Gastroesophageal sphincter (tissue), 4 donors: ENCODE results near the gene KRTAP20-2. TPM values are rescaled to one million over a fixed set of nuclear protein-coding genes. Genes with fewer than 3 reads are reported as not detected.

Experiments
- ATAC-seq: fragments of 150-250 bp; one replicate; pipeline ENCODE4 v1.9.1; 2016; ENCODE audit warnings: mild to moderate bottlenecking, moderate library complexity
- H3K27ac ChIP-seq, 4 donors: fragments of 200-600 bp; sonication (generic) in 3 of 4; 1 replicate in 3 of 4; 2 replicates in 1 of 4; pipeline ENCODE4 v1.5.1; 2016 to 2019
- H3K27me3 ChIP-seq: fragments of 200-600 bp; sonication (generic); one replicate; pipeline ENCODE4 v1.5.1; 2019
- H3K36me3 ChIP-seq, 2 donors: fragments of 200-600 bp; sonication (generic); one replicate each; pipeline ENCODE4 v1.5.1; 2019; ENCODE audit warnings: control low read depth in 1 of 2
- H3K4me1 ChIP-seq, 3 donors: fragments of 200-600 bp; sonication (generic); 1 replicate in 2 of 3; 2 replicates in 1 of 3; pipeline ENCODE4 v1.5.1; 2016 to 2019; ENCODE audit warnings: control low read depth in 2 of 3
- H3K4me3 ChIP-seq, 2 donors: fragments of 200-600 bp; sonication (generic); one replicate each; pipeline ENCODE4 v1.5.1; 2019; ENCODE audit warnings: mild to moderate bottlenecking in 1 of 2, moderate library complexity in 1 of 2
- H3K9me3 ChIP-seq, 3 donors: fragments of 200-600 bp; sonication (generic); one replicate each; pipeline ENCODE4 v1.5.1; 2017 to 2019; ENCODE audit warnings: control low read depth in 2 of 3
- EP300 ChIP-seq: sonication (generic); formaldehyde crosslinking; IDR thresholded peaks from one replicate; pipeline ENCODE4 v1.6.1; 2017; ENCODE audit warnings: antibody characterized with exemption, mild to moderate bottlenecking
- POLR2A ChIP-seq, 2 donors: fragments of 450-650 bp; IDR thresholded peaks; one replicate each; pipeline ENCODE4 v1.6.1; 2017; ENCODE audit warnings: antibody characterized with exemption in 2 of 2, mild to moderate bottlenecking in 2 of 2, moderate library complexity in 1 of 2
- POLR2AphosphoS5 ChIP-seq: sonication (generic); formaldehyde crosslinking; IDR thresholded peaks from one replicate; pipeline ENCODE4 v1.6.1; 2017; ENCODE audit warnings: antibody characterized with exemption
- WGBS, 2 donors: methylation state at CpG; one replicate each; pipeline ENCODE4 v1.1.5; 2018; ENCODE audit warnings: low coverage in 1 of 2; 5-methylcytosine and 5-hydroxymethylcytosine counted together
- total RNA-seq, 4 donors: library from RNA; depleted of rRNA; stranded (reverse); fragments of >200 nt; gene quantifications; one replicate each; pipeline ENCODE4 v1.1.0, GENCODE V29; 2016
- TF ChIP-seq, protein P1 (sequence below), 4 experiments: fragments of 200-600 bp in 2 of 4; fragments of 450-650 bp in 2 of 4; sonication (generic) in 1 of 4; IDR thresholded peaks; one replicate each; pipeline ENCODE4 v1.5.1; 2017 to 2019; ENCODE audit warnings: antibody characterized with exemption in 4 of 4, mild to moderate bottlenecking in 2 of 4, moderate library complexity in 2 of 4

The KRTAP20-2 gene
- total RNA-seq, 4 donors from 2014 or later = not detected

DNA sequence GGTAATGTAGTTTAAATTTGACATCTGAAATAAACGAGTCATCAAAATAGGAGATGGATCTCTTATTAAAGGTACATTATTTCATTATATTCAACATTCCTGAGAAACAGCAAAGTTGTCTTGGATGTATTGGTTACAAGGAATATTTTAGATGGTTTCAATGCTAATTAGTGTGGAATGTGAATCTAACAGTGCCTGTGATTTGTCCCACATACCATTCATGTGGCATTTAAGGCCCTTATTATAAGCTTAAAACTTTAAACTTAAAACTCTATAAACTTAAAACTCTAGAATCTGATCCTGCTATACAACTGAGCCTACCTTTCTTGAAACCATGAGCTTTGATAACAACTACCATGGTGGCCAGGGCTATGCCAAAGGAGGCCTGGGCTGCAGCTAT lies 34.2 kb upstream of the KRTAP20-2 start, which contains the start of gene KRTAP22-1:
Gene KRTAP22-1 (plus strand): TSS at position 301 of the 400 bp plus-strand sequence.
- WGBS, 2 donors = 50 to 67% methylated on average over 1 of the region's 1 CpG
- Histone ChIP-seq H3K4me3 (no peak within 1 kb of the TSS), H3K4me1 (no peaks in the 10 kb centered on the region), H3K27ac (no peak within 1 kb of the TSS), H3K9me3 (no peaks in the 10 kb centered on the region), H3K27me3 (no peaks in the 10 kb centered on the region), H3K36me3 (no peaks in the 10 kb centered on the region)
- ATAC-seq = no peak
- TF ChIP-seq POLR2A (IDR thresholded peaks at IDR 0.05) (no peak), EP300 (no peak), POLR2AphosphoS5 (no peak)
- TF ChIP-seq, protein P1, sequence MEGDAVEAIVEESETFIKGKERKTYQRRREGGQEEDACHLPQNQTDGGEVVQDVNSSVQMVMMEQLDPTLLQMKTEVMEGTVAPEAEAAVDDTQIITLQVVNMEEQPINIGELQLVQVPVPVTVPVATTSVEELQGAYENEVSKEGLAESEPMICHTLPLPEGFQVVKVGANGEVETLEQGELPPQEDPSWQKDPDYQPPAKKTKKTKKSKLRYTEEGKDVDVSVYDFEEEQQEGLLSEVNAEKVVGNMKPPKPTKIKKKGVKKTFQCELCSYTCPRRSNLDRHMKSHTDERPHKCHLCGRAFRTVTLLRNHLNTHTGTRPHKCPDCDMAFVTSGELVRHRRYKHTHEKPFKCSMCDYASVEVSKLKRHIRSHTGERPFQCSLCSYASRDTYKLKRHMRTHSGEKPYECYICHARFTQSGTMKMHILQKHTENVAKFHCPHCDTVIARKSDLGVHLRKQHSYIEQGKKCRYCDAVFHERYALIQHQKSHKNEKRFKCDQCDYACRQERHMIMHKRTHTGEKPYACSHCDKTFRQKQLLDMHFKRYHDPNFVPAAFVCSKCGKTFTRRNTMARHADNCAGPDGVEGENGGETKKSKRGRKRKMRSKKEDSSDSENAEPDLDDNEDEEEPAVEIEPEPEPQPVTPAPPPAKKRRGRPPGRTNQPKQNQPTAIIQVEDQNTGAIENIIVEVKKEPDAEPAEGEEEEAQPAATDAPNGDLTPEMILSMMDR (IDR thresholded peaks at IDR 0.05) = no peak

- WGBS, 2 donors = no CpG with 5 or more reads among the region's 2 CpGs
- ATAC-seq = no peak
- no peak overlapping the region for H3K4me3 ChIP-seq
Observed at GRCh38 chr21:30605968-30606367, 29.0 kb upstream of the KRTAP20-2 start.

DNA sequence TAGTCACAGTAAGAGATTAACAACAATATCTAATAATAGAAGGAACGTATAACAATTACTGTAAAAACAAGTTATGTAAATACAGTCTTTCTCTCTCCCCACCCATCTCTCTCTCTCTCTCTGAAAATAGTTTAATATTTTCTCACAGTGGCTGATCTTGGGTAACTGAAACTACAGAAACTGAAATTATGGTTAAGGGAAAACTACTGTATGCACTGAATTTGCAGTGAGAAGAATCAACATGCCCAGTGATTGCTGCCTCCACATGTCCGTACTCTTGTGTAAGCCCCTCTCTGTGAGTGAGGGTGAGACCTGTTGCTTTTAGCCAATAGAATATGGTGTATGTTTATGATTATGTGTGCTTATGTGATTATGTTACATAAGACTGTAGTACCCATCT lies 22.9 kb upstream of the KRTAP20-2 start:
- no peaks in the 10 kb centered on the region for H3K27me3 ChIP-seq
- ATAC-seq = no peak
- no peak overlapping the region for H3K27ac ChIP-seq
- H3K4me1 ChIP-seq = no peaks in the 10 kb centered on the region
- no peak overlapping the region for H3K4me3 ChIP-seq
- TF ChIP-seq EP300 (no peak), POLR2AphosphoS5 (no peak), POLR2A (IDR thresholded peaks at IDR 0.05) (no peak)
- TF ChIP-seq, protein P1 (IDR thresholded peaks at IDR 0.05) = no peak
- no peaks in the 10 kb centered on the region for H3K36me3 ChIP-seq
- WGBS, 2 donors = 66 to 71% methylated on average over 2 of the region's 2 CpGs
- H3K9me3 ChIP-seq = no peaks in the 10 kb centered on the region

More at GRCh38 chr21:30605968-30606367, 29.0 kb upstream of the KRTAP20-2 start:
- no peaks in the 10 kb centered on the region for H3K9me3 ChIP-seq
- no peaks in the 10 kb centered on the region for H3K27me3 ChIP-seq
- no peaks in the 10 kb centered on the region for H3K36me3 ChIP-seq
- H3K4me1 ChIP-seq = no peaks in the 10 kb centered on the region
- H3K27ac ChIP-seq = no peak overlapping the region
- TF ChIP-seq POLR2A (IDR thresholded peaks at IDR 0.05) (no peak), POLR2AphosphoS5 (no peak), EP300 (no peak)
- TF ChIP-seq, protein P1 (IDR thresholded peaks at IDR 0.05) = no peak

- Histone ChIP-seq H3K27ac (no peak within 1 kb of the TSS), H3K9me3 (no peaks in the 10 kb centered on the region), H3K27me3 (no peaks in the 10 kb centered on the region), H3K36me3 (no peaks in the 10 kb centered on the region), H3K4me3 (no peak within 1 kb of the TSS), H3K4me1 (no peaks in the 10 kb centered on the region)
- WGBS, 2 donors = 27 to 50% methylated on average over 1 of the region's 2 CpGs
- no peak for ATAC-seq
- TF ChIP-seq POLR2A (IDR thresholded peaks at IDR 0.05) = no peak
- no peak for TF ChIP-seq EP300
- TF ChIP-seq POLR2AphosphoS5 = no peak
Observed at GRCh38 chr21:30613836-30614235, 21.2 kb upstream of the KRTAP20-2 start, which contains the start of gene KRTAP6-1. TSS of gene KRTAP6-1 (minus strand) at chr21:30613930. CDS start at chr21:30613904, 26 bp downstream.

DNA sequence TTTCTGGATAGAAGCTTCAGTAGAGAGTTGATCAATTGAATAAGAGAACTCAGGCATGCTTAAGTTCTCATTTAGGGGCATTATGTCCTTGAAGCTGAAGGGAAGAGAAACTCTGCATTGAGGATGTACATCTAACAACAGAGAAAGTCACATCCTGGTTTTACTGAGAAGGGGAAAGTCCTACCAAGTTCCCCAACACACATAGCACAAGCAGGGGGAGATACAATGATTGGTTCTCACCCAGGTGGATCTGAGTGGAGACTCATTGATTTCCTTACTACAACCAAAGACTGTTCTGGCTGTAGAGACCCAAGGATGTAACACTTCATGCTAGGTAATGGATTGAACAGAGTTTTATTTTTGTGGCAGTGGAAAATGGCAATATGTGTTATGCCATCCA lies 19.8 kb upstream of the KRTAP20-2 start:
- no peaks in the 10 kb centered on the region for H3K9me3 ChIP-seq
- H3K27ac ChIP-seq = no peak overlapping the region

More for the DNA sequence above, 19.8 kb upstream of the KRTAP20-2 start:
- TF ChIP-seq, protein P1 (IDR thresholded peaks at IDR 0.05) = no peak
- no peak for TF ChIP-seq POLR2A (IDR thresholded peaks at IDR 0.05)
- no peak for TF ChIP-seq POLR2AphosphoS5
- TF ChIP-seq EP300 = no peak
- H3K36me3 ChIP-seq = no peaks in the 10 kb centered on the region
- no peak overlapping the region for H3K4me3 ChIP-seq
- ATAC-seq = no peak
- H3K4me1 ChIP-seq = no peaks in the 10 kb centered on the region
- H3K27me3 ChIP-seq = no peaks in the 10 kb centered on the region
